Prostate gland (tissue), 2 donors: ENCODE measurements around the gene MAP3K20.

ENCODE experiments used
- POLR2A ChIP-seq: fragments of 450-650 bp; IDR thresholded peaks from one replicate; pipeline ENCODE4 v1.6.1; 2016; ENCODE audit warnings: antibody characterized with exemption, mild to moderate bottlenecking
- TF ChIP-seq, protein P1 (sequence below), 4 experiments: fragments of 200-600 bp in 2 of 4; fragments of 450-650 bp in 2 of 4; sonication (generic) in 2 of 4; IDR thresholded peaks; 1 replicate in 3 of 4; 2 replicates in 1 of 4; pipeline ENCODE4 v1.5.1; 2016 to 2019; ENCODE audit warnings: antibody characterized with exemption in 4 of 4, mild to moderate bottlenecking in 2 of 4, moderate library complexity in 2 of 4

GRCh38 chr2:173053043-173053699, 22.5 kb upstream of the MAP3K20 start:
- TF ChIP-seq, protein P1, sequence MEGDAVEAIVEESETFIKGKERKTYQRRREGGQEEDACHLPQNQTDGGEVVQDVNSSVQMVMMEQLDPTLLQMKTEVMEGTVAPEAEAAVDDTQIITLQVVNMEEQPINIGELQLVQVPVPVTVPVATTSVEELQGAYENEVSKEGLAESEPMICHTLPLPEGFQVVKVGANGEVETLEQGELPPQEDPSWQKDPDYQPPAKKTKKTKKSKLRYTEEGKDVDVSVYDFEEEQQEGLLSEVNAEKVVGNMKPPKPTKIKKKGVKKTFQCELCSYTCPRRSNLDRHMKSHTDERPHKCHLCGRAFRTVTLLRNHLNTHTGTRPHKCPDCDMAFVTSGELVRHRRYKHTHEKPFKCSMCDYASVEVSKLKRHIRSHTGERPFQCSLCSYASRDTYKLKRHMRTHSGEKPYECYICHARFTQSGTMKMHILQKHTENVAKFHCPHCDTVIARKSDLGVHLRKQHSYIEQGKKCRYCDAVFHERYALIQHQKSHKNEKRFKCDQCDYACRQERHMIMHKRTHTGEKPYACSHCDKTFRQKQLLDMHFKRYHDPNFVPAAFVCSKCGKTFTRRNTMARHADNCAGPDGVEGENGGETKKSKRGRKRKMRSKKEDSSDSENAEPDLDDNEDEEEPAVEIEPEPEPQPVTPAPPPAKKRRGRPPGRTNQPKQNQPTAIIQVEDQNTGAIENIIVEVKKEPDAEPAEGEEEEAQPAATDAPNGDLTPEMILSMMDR (IDR thresholded peaks at IDR 0.05), result no peak
- no peak for TF ChIP-seq POLR2A
